Liver (tissue), 9 donors: ENCODE results near the gene TEX2. TPM values are rescaled to one million over a fixed set of nuclear protein-coding genes. Genes with fewer than 3 reads are reported as not detected.

Source experiments
- DNase-seq: peaks from one replicate; pipeline ENCODE4 v3.0.0-alpha.2; 2017; ENCODE audit warnings: low spot score
- H3K27ac ChIP-seq, 2 donors: one replicate each; pipeline ENCODE4 v1.7.0; 2013; ENCODE audit warnings: inconsistent platforms in 2 of 2, low read length in 2 of 2, control low read depth in 1 of 2, low read depth in 1 of 2, mild to moderate bottlenecking in 1 of 2
- H3K27me3 ChIP-seq, 4 donors: one replicate each; pipeline versions ENCODE4 v1.6.1 to v1.7.0; 2013; ENCODE audit warnings: low read length in 3 of 4, inconsistent platforms in 1 of 4, mild to moderate bottlenecking in 1 of 4, moderate library complexity in 1 of 4; ENCODE audit not compliant: control insufficient read depth in 4 of 4, insufficient read depth in 4 of 4
- H3K36me3 ChIP-seq, 4 donors: one replicate each; pipeline versions ENCODE4 v1.6.1 to v1.7.0; 2013; ENCODE audit warnings: low read length in 3 of 4, mild to moderate bottlenecking in 3 of 4, low read depth in 1 of 4, moderate library complexity in 1 of 4; ENCODE audit not compliant: control insufficient read depth in 4 of 4, insufficient read depth in 3 of 4
- H3K4me1 ChIP-seq, 4 donors: one replicate each; pipeline versions ENCODE4 v1.6.1 to v1.7.0; 2013; ENCODE audit warnings: low read length in 3 of 4, mild to moderate bottlenecking in 3 of 4, moderate library complexity in 1 of 4; ENCODE audit not compliant: control insufficient read depth in 4 of 4, insufficient read depth in 4 of 4
- H3K4me3 ChIP-seq, 3 donors: one replicate each; pipeline versions ENCODE4 v1.6.1 to v1.7.0; 2013; ENCODE audit warnings: low read length in 3 of 3, control low read depth in 1 of 3, low read depth in 1 of 3, mild to moderate bottlenecking in 1 of 3
- H3K9ac ChIP-seq, 2 donors: one replicate each; pipeline ENCODE4 v1.7.0; 2013; ENCODE audit warnings: low read length in 2 of 2, mild to moderate bottlenecking in 2 of 2, moderate library complexity in 2 of 2, control low read depth in 1 of 2, low read depth in 1 of 2
- H3K9me3 ChIP-seq, 4 donors: one replicate each; pipeline versions ENCODE4 v1.6.1 to v1.7.0; 2013; ENCODE audit warnings: low read length in 3 of 4; ENCODE audit not compliant: control insufficient read depth in 4 of 4
- EGR1 ChIP-seq, 2 donors: IDR thresholded peaks; 2 replicates each; pipeline ENCODE4 v1.6.1; 2016 to 2018; ENCODE audit warnings: antibody characterized with exemption in 2 of 2, low read depth in 2 of 2
- FOXA1 ChIP-seq: IDR thresholded peaks from 2 replicates; pipeline ENCODE4 v1.6.1; 2016; ENCODE audit warnings: antibody characterized with exemption
- FOXA2 ChIP-seq: IDR thresholded peaks from 2 replicates; pipeline ENCODE4 v1.6.1; 2016; ENCODE audit warnings: antibody characterized with exemption
- GABPA ChIP-seq, 2 donors: IDR thresholded peaks in 1 of 2; conservative IDR thresholded peaks in 1 of 2; 2 replicates each; pipeline ENCODE4 v1.6.1; 2016; ENCODE audit warnings: antibody characterized with exemption in 2 of 2, mild to moderate bottlenecking in 1 of 2, moderate library complexity in 1 of 2
- HNF4A ChIP-seq, 2 donors: conservative IDR thresholded peaks; 2 replicates each; pipeline ENCODE4 v1.6.1; 2016; ENCODE audit warnings: antibody characterized with exemption in 2 of 2, mild to moderate bottlenecking in 2 of 2
- HNF4G ChIP-seq: IDR thresholded peaks from 2 replicates; pipeline ENCODE4 v1.6.1; 2016; ENCODE audit warnings: antibody characterized with exemption
- JUND ChIP-seq, 2 donors: IDR thresholded peaks; 2 replicates each; pipeline ENCODE4 v1.6.1; 2016; ENCODE audit warnings: antibody characterized with exemption in 2 of 2
- NR2F2 ChIP-seq: IDR thresholded peaks from 2 replicates; pipeline ENCODE4 v1.6.1; 2016; ENCODE audit warnings: antibody characterized with exemption
- RAD21 ChIP-seq, 2 donors: IDR thresholded peaks; 2 replicates each; pipeline ENCODE4 v1.6.1; 2016; ENCODE audit warnings: antibody characterized with exemption in 2 of 2, mild to moderate bottlenecking in 2 of 2
- RXRA ChIP-seq, 2 donors: IDR thresholded peaks; 2 replicates each; pipeline ENCODE4 v1.6.1; 2017 to 2018; ENCODE audit warnings: antibody characterized with exemption in 2 of 2, mild to moderate bottlenecking in 1 of 2
- SP1 ChIP-seq: IDR thresholded peaks from 2 replicates; pipeline ENCODE4 v1.6.1; 2018; ENCODE audit warnings: antibody characterized with exemption, mild to moderate bottlenecking
- TAF1 ChIP-seq: conservative IDR thresholded peaks from 2 replicates; pipeline ENCODE4 v1.6.1; 2016; ENCODE audit warnings: antibody characterized with exemption, mild to moderate bottlenecking
- YY1 ChIP-seq: IDR thresholded peaks from 2 replicates; pipeline ENCODE4 v1.6.1; 2016; ENCODE audit warnings: antibody characterized with exemption, mild to moderate bottlenecking
- WGBS: extraction: QIAGEN DNeasy Blood & Tissue Kit; methylation state at CpG from one replicate; pipeline ENCODE4 v1.1.7; 2013; 5-methylcytosine and 5-hydroxymethylcytosine counted together
- polyA plus RNA-seq, 2 donors: library from polyadenylated mRNA; stranded (reverse) in 1 of 2; unstranded in 1 of 2; fragments of 200-250 nt in 1 of 2; fragments of >200 nt in 1 of 2; fragmentation: Nextera tagmentation in 1 of 2; extraction: Ambion mirVana in 1 of 2; gene quantifications; one replicate each; pipeline versions ENCODE4 v1.2.1 to v1.2.3, GENCODE V29; 2013 to 2015
- total RNA-seq, 2 donors: library from RNA; depleted of rRNA; stranded (reverse); fragments of >200 nt; gene quantifications; one replicate each; pipeline ENCODE4 v1.2.3, GENCODE V29; 2014
- TF ChIP-seq, protein P1 (sequence below): IDR thresholded peaks from 2 replicates; pipeline ENCODE4 v1.6.1; 2016; ENCODE audit warnings: antibody characterized with exemption
- TF ChIP-seq, protein P2 (sequence below): IDR thresholded peaks from 2 replicates; pipeline ENCODE4 v1.6.1; 2016; ENCODE audit warnings: antibody characterized with exemption
- TF ChIP-seq, protein P3 (sequence below): IDR thresholded peaks from 2 replicates; pipeline ENCODE4 v1.6.1; 2016; ENCODE audit warnings: antibody characterized with exemption
- TF ChIP-seq, protein P4 (sequence below): fragments of 150-350 bp; IDR thresholded peaks from 2 replicates; pipeline ENCODE4 v1.5.1; 2017; ENCODE audit warnings: improper control_type of control experiment, low read depth, low read length; ENCODE audit not compliant: missing input control
- TF ChIP-seq, protein P5 (sequence below): IDR thresholded peaks from 2 replicates; pipeline ENCODE4 v1.6.1; 2016; ENCODE audit warnings: antibody characterized with exemption, mild to moderate bottlenecking
- donor health status: healthy.
- donor health status: healthy.
- donor health status: healthy.
- donor health status: healthy.
- donor health status: healthy.

TEX2 gene
- total and polyA plus RNA-seq, 4 donors, result 15.9 to 39.8 (median 28.2) TPM

DNA sequence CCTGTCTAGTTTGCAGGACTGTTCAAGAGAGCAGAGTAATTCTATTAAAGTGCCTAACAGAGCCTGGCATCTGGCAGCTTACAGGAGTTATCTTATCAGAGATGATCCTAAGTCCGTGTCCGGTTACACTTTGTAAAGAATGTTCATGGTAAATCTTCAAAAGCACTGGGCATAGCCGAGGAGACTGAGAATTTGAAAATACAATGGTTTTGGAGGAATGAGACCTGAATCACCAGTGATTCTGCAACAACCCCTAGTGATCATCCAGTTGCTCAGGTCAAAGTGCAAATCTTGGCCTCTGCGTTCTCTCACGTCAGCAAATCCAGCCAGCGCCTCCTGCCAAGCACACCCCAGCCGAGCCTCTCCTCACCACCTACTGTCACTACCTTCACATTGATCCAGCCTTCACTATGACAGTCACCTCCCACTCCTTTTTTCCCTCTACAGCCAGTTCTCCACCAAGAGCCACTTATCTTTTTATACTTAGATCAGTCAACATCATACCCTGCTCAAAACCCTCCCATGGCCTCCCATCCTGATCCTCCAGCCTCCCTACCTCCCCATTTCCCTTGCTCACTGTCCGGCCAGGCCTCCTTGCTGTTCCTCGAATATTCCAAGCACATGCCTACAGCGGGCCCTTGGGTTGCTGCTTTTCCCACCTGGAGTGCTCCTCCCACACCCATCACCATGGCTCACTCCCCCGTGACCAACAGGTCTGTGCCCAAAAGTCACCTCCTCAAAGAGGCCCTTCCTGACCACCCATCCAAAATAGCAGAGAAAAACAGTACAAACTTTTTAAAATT is 75.8 kb downstream of the TEX2 start:
- peaks cover 0 to 11% (median 2%) of the 10 kb centered on the region in 4 donors for H3K36me3 ChIP-seq
- no peaks in the 10 kb centered on the region for H3K9me3 ChIP-seq
- no peaks in the 10 kb centered on the region for H3K27me3 ChIP-seq
- 54% methylated on average over 11 of the region's 11 CpGs for WGBS
- H3K4me3 ChIP-seq, result no peak overlapping the region
- peak overlapping the region; percentile 60 to 87 for H3K27ac ChIP-seq
- no peak for DNase-seq
- H3K9ac ChIP-seq, result no peak overlapping the region
- peaks cover 18 to 31% (median 25%) of the 10 kb centered on the region in 4 donors for H3K4me1 ChIP-seq
- TF ChIP-seq JUND (IDR thresholded peaks at IDR 0.05) (peak; percentile 66 to 67), TAF1 (no peak), RAD21 (IDR thresholded peaks at IDR 0.05) (peak; percentile 50 to 69), FOXA2 (peak; percentile 15), NR2F2 (peak; percentile 70), SP1 (peak; percentile 81), HNF4G (peak; percentile 75), GABPA (IDR thresholded peaks at IDR 0.05 in 1 of 2, conservative IDR thresholded peaks at IDR 0.05 in 1 of 2) (no peak), YY1 (peak; percentile 52), HNF4A (conservative IDR thresholded peaks at IDR 0.05) (peak; percentile 92 to 95), FOXA1 (peak; percentile 28), RXRA (IDR thresholded peaks at IDR 0.05) (peak; percentile 83 to 92), EGR1 (IDR thresholded peaks at IDR 0.05; ENCODE audit: low read depth in 2 of 2) (peak in 1 of 2 donors; percentile 17)
- TF ChIP-seq, protein P1, sequence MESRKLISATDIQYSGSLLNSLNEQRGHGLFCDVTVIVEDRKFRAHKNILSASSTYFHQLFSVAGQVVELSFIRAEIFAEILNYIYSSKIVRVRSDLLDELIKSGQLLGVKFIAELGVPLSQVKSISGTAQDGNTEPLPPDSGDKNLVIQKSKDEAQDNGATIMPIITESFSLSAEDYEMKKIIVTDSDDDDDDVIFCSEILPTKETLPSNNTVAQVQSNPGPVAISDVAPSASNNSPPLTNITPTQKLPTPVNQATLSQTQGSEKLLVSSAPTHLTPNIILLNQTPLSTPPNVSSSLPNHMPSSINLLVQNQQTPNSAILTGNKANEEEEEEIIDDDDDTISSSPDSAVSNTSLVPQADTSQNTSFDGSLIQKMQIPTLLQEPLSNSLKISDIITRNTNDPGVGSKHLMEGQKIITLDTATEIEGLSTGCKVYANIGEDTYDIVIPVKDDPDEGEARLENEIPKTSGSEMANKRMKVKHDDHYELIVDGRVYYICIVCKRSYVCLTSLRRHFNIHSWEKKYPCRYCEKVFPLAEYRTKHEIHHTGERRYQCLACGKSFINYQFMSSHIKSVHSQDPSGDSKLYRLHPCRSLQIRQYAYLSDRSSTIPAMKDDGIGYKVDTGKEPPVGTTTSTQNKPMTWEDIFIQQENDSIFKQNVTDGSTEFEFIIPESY, result peak; percentile 62
- TF ChIP-seq, protein P2, sequence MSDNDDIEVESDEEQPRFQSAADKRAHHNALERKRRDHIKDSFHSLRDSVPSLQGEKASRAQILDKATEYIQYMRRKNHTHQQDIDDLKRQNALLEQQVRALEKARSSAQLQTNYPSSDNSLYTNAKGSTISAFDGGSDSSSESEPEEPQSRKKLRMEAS, result peak; percentile 41
- TF ChIP-seq, protein P3, sequence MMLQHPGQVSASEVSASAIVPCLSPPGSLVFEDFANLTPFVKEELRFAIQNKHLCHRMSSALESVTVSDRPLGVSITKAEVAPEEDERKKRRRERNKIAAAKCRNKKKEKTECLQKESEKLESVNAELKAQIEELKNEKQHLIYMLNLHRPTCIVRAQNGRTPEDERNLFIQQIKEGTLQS, result peak; percentile 65
- TF ChIP-seq, protein P4, sequence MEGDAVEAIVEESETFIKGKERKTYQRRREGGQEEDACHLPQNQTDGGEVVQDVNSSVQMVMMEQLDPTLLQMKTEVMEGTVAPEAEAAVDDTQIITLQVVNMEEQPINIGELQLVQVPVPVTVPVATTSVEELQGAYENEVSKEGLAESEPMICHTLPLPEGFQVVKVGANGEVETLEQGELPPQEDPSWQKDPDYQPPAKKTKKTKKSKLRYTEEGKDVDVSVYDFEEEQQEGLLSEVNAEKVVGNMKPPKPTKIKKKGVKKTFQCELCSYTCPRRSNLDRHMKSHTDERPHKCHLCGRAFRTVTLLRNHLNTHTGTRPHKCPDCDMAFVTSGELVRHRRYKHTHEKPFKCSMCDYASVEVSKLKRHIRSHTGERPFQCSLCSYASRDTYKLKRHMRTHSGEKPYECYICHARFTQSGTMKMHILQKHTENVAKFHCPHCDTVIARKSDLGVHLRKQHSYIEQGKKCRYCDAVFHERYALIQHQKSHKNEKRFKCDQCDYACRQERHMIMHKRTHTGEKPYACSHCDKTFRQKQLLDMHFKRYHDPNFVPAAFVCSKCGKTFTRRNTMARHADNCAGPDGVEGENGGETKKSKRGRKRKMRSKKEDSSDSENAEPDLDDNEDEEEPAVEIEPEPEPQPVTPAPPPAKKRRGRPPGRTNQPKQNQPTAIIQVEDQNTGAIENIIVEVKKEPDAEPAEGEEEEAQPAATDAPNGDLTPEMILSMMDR, result no peak
- TF ChIP-seq, protein P5, sequence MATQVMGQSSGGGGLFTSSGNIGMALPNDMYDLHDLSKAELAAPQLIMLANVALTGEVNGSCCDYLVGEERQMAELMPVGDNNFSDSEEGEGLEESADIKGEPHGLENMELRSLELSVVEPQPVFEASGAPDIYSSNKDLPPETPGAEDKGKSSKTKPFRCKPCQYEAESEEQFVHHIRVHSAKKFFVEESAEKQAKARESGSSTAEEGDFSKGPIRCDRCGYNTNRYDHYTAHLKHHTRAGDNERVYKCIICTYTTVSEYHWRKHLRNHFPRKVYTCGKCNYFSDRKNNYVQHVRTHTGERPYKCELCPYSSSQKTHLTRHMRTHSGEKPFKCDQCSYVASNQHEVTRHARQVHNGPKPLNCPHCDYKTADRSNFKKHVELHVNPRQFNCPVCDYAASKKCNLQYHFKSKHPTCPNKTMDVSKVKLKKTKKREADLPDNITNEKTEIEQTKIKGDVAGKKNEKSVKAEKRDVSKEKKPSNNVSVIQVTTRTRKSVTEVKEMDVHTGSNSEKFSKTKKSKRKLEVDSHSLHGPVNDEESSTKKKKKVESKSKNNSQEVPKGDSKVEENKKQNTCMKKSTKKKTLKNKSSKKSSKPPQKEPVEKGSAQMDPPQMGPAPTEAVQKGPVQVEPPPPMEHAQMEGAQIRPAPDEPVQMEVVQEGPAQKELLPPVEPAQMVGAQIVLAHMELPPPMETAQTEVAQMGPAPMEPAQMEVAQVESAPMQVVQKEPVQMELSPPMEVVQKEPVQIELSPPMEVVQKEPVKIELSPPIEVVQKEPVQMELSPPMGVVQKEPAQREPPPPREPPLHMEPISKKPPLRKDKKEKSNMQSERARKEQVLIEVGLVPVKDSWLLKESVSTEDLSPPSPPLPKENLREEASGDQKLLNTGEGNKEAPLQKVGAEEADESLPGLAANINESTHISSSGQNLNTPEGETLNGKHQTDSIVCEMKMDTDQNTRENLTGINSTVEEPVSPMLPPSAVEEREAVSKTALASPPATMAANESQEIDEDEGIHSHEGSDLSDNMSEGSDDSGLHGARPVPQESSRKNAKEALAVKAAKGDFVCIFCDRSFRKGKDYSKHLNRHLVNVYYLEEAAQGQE, result no peak
